HG03139 (cell line): Measurements from ENCODE around the gene AKR1C8.
"Not testable (repeated sequence)": the region's sequence is repeated elsewhere in the genome, so short reads cannot be mapped to it uniquely, and the experiment has no call there.

Source experiments
- ATAC-seq: cut with Tn5 transposase; IDR thresholded peaks from one replicate; pipeline ENCODE4 v1.9.1; 2021; ENCODE audit not compliant: unreplicated experiment

Gene AKR1C8

GRCh38 chr10:5168897-5169420 lies 16.0 kb downstream of the AKR1C8 start:
- ATAC-seq: no peak

GRCh38 chr10:5165738-5166137 lies 19.2 kb downstream of the AKR1C8 start:
- no peak for ATAC-seq

GRCh38 chr10:5163487-5163886 lies 21.5 kb downstream of the AKR1C8 start:
- ATAC-seq: no peak

- no peak for ATAC-seq
These were observed 25.8 kb downstream of the AKR1C8 start for GRCh38 chr10:5159126-5159525.

GRCh38 chr10:5157501-5157900 lies 27.4 kb downstream of the AKR1C8 start:
- ATAC-seq: no peak

GRCh38 chr10:5155951-5156350 lies 29.0 kb downstream of the AKR1C8 start:
- ATAC-seq: no peak

- ATAC-seq: no peak
These were observed 33.9 kb downstream of the AKR1C8 start for GRCh38 chr10:5151076-5151475.

GRCh38 chr10:5148678-5149032 lies 36.3 kb downstream of the AKR1C8 start:
- ATAC-seq: no peak

GRCh38 chr10:5147981-5148677 lies 36.8 kb downstream of the AKR1C8 start:
- no peak for ATAC-seq

- ATAC-seq: no peak
These were observed 37.5 kb downstream of the AKR1C8 start for GRCh38 chr10:5147255-5147980.

- ATAC-seq: no peak
These were observed 38.1 kb downstream of the AKR1C8 start for GRCh38 chr10:5146920-5147254.

- no peak for ATAC-seq
These were observed 41.8 kb downstream of the AKR1C8 start for GRCh38 chr10:5143137-5143536.

- ATAC-seq: no peak
These were observed 42.8 kb downstream of the AKR1C8 start for GRCh38 chr10:5142199-5142598.

- ATAC-seq: not testable (repeated sequence)
These were observed 47.3 kb downstream of the AKR1C8 start for GRCh38 chr10:5137699-5138098.

GRCh38 chr10:5136468-5137087 lies 48.4 kb downstream of the AKR1C8 start:
- no peak for ATAC-seq

GRCh38 chr10:5135581-5135980 lies 49.4 kb downstream of the AKR1C8 start:
- no peak for ATAC-seq

GRCh38 chr10:5125315-5126044 lies 59.5 kb downstream of the AKR1C8 start:
- ATAC-seq: no peak

- no peak for ATAC-seq
These were observed 61.1 kb downstream of the AKR1C8 start for GRCh38 chr10:5123886-5124285.

GRCh38 chr10:5119997-5120396 lies 65.0 kb downstream of the AKR1C8 start:
- not testable (repeated sequence) for ATAC-seq

- no peak for ATAC-seq
These were observed 67.9 kb downstream of the AKR1C8 start for GRCh38 chr10:5117026-5117425.

- ATAC-seq: no peak
These were observed 68.3 kb downstream of the AKR1C8 start for GRCh38 chr10:5116621-5117020.
